ENCODE measurements around the gene CCNL1. TPM values are rescaled to one million over a fixed set of nuclear protein-coding genes. Genes with fewer than 3 reads are reported as not detected.

CCNL1 gene
- total and polyA plus RNA-seq, 2 experiments from 2014 or later: 125 to 300 TPM

GRCh38 chr3:157126365-157126764 lies 33.6 kb downstream of the CCNL1 start:
- Histone ChIP-seq H2AFZ (no peak overlapping the region), H3K4me1 (ENCODE audit: insufficient read depth) (peaks cover 70% of the 10 kb centered on the region), H4K20me1 (ENCODE audit: insufficient read depth, poor library complexity, severe bottlenecking) (no peaks in the 10 kb centered on the region), H3K4me3 (no peak overlapping the region), H3K27ac (peak overlapping the region; percentile 96), H3K4me2 (no peak overlapping the region), H3K36me3 (replicated peaks; ENCODE audit: insufficient read depth, low read depth) (no peaks in the 10 kb centered on the region), H3K9me3 (ENCODE audit: low read depth) (no peaks in the 10 kb centered on the region), H3K27me3 (no peaks in the 10 kb centered on the region), H3K79me2 (no peaks in the 10 kb centered on the region), H3K9me2 (replicated peaks; ENCODE audit: insufficient read depth) (no peaks in the 10 kb centered on the region)
- TF ChIP-seq EZH2phosphoT487 (IDR thresholded peaks at IDR 0.05; ENCODE audit: low read depth, severe bottlenecking, unreplicated experiment): no peak
- no peak for TF ChIP-seq EZH2 (IDR thresholded peaks at IDR 0.05; ENCODE audit: borderline replicate concordance)
- no peak for TF ChIP-seq CTCF (IDR thresholded peaks at IDR 0.05; ENCODE audit: poor library complexity)
- WGBS (ENCODE audit: low lambda C conversion rate, missing lambda C conversion rate): 100% methylated on average over 1 of the region's 1 CpG
- no peak for DNase-seq (ENCODE audit: low spot score)

GRCh38 chr3:157125101-157125500 lies 34.8 kb downstream of the CCNL1 start:
- Histone ChIP-seq H3K9me2 (replicated peaks; ENCODE audit: insufficient read depth) (no peaks in the 10 kb centered on the region), H3K36me3 (replicated peaks; ENCODE audit: insufficient read depth, low read depth) (no peaks in the 10 kb centered on the region), H3K4me2 (no peak overlapping the region), H3K27ac (peak overlapping the region; percentile 96), H3K79me2 (no peaks in the 10 kb centered on the region), H3K4me3 (no peak overlapping the region), H2AFZ (no peak overlapping the region), H3K27me3 (no peaks in the 10 kb centered on the region), H4K20me1 (ENCODE audit: insufficient read depth, poor library complexity, severe bottlenecking) (no peaks in the 10 kb centered on the region), H3K9me3 (ENCODE audit: low read depth) (no peaks in the 10 kb centered on the region), H3K4me1 (ENCODE audit: insufficient read depth) (peaks cover 66% of the 10 kb centered on the region)
- no peak for DNase-seq (ENCODE audit: low spot score)
- TF ChIP-seq EZH2phosphoT487 (IDR thresholded peaks at IDR 0.05; ENCODE audit: low read depth, severe bottlenecking, unreplicated experiment) (no peak), EZH2 (IDR thresholded peaks at IDR 0.05; ENCODE audit: borderline replicate concordance) (no peak), CTCF (IDR thresholded peaks at IDR 0.05; ENCODE audit: poor library complexity) (no peak)

- TF ChIP-seq EZH2 (IDR thresholded peaks at IDR 0.05; ENCODE audit: borderline replicate concordance) (no peak), EZH2phosphoT487 (IDR thresholded peaks at IDR 0.05; ENCODE audit: low read depth, severe bottlenecking, unreplicated experiment) (no peak), CTCF (IDR thresholded peaks at IDR 0.05; ENCODE audit: poor library complexity) (no peak)
- H2AFZ ChIP-seq: no peak overlapping the region
- H3K79me2 ChIP-seq: no peaks in the 10 kb centered on the region
- no peaks in the 10 kb centered on the region for H3K27me3 ChIP-seq
- H3K4me2 ChIP-seq: no peak overlapping the region
- no peak for DNase-seq (ENCODE audit: low spot score)
- H3K9me3 ChIP-seq (ENCODE audit: low read depth): no peaks in the 10 kb centered on the region
- no peak overlapping the region for H3K4me3 ChIP-seq
- no peaks in the 10 kb centered on the region for H3K9me2 ChIP-seq (replicated peaks; ENCODE audit: insufficient read depth)
- H3K27ac ChIP-seq: peak overlapping the region; percentile 95
- peaks cover 56% of the 10 kb centered on the region for H3K4me1 ChIP-seq (ENCODE audit: insufficient read depth)
- no peaks in the 10 kb centered on the region for H4K20me1 ChIP-seq (ENCODE audit: insufficient read depth, poor library complexity, severe bottlenecking)
- no peaks in the 10 kb centered on the region for H3K36me3 ChIP-seq (replicated peaks; ENCODE audit: insufficient read depth, low read depth)
Measured at GRCh38 chr3:157123621-157124020, 36.3 kb downstream of the CCNL1 start.

- Histone ChIP-seq H3K36me3 (replicated peaks; ENCODE audit: insufficient read depth, low read depth) (no peaks in the 10 kb centered on the region), H3K27ac (peak overlapping the region; percentile 95), H3K9me3 (ENCODE audit: low read depth) (no peaks in the 10 kb centered on the region), H3K4me3 (no peak overlapping the region), H3K79me2 (no peaks in the 10 kb centered on the region), H3K9me2 (replicated peaks; ENCODE audit: insufficient read depth) (no peaks in the 10 kb centered on the region), H3K27me3 (no peaks in the 10 kb centered on the region), H3K4me2 (no peak overlapping the region), H3K4me1 (ENCODE audit: insufficient read depth) (peaks cover 54% of the 10 kb centered on the region), H4K20me1 (ENCODE audit: insufficient read depth, poor library complexity, severe bottlenecking) (no peaks in the 10 kb centered on the region), H2AFZ (no peak overlapping the region)
- WGBS (ENCODE audit: low lambda C conversion rate, missing lambda C conversion rate): 84% methylated on average over 3 of the region's 3 CpGs
- TF ChIP-seq EZH2phosphoT487 (IDR thresholded peaks at IDR 0.05; ENCODE audit: low read depth, severe bottlenecking, unreplicated experiment) (no peak), EZH2 (IDR thresholded peaks at IDR 0.05; ENCODE audit: borderline replicate concordance) (no peak), CTCF (IDR thresholded peaks at IDR 0.05; ENCODE audit: poor library complexity) (no peak)
- no peak for DNase-seq (ENCODE audit: low spot score)
Measured at GRCh38 chr3:157122832-157123427, 37.0 kb downstream of the CCNL1 start.

Data from hepatocyte (in vitro differentiated cells).